ENCODE data around the gene SPRING1.

The SPRING1 gene

GRCh38 chr12:116739381-116739887 is 1.6 kb upstream of the SPRING1 start:
- no peak overlapping the region for H2AFZ ChIP-seq (ENCODE audit: low read depth, low read length)
- no peak for ATAC-seq (ENCODE audit: insufficient read depth, low read depth)
- H3K9me3 ChIP-seq (ENCODE audit: insufficient read depth, low read length, severe bottlenecking), result no peaks in the 10 kb centered on the region
- H3K27me3 ChIP-seq (ENCODE audit: insufficient read depth, low read length, poor library complexity), result no peaks in the 10 kb centered on the region
- TF ChIP-seq EZH2 (IDR thresholded peaks at IDR 0.05; ENCODE audit: borderline replicate concordance, low read depth, low read length, severe bottlenecking) (no peak), CTCF (IDR thresholded peaks at IDR 0.05; ENCODE audit: borderline replicate concordance, extremely low read depth, low read length, poor library complexity, severe bottlenecking) (no peak)
- H3K9ac ChIP-seq (ENCODE audit: low read depth, low read length), result no peak overlapping the region; the same call in 1 of the 2 replicates
- peaks cover 1% of the 10 kb centered on the region; the same call in 1 of the 2 replicates for H4K20me1 ChIP-seq (ENCODE audit: insufficient read depth, low read length)
- H3K27ac ChIP-seq (ENCODE audit: low read length), result no peak overlapping the region
- H3K4me3 ChIP-seq (ENCODE audit: low read depth in 1 of 2, low read length in 2 of 2), result peak overlapping the region in 1 of 2 experiments; percentile 88; a peak in 1 of 4 replicates
- DNase-seq, result no peak
- H3K36me3 ChIP-seq (ENCODE audit: insufficient read depth, low read length), result peaks cover 24% of the 10 kb centered on the region
- peaks cover 30% of the 10 kb centered on the region for H3K4me1 ChIP-seq (ENCODE audit: insufficient read depth, low read length)
- peak overlapping the region; percentile 93 for H3K4me2 ChIP-seq (ENCODE audit: insufficient read depth, low read length)
- peaks cover 31% of the 10 kb centered on the region for H3K79me2 ChIP-seq (ENCODE audit: insufficient read depth, low read length)

GRCh38 chr12:116736962-116737773 is 701 bp downstream of the SPRING1 start:
- Histone ChIP-seq H3K27me3 (ENCODE audit: insufficient read depth, low read length, poor library complexity) (no peaks in the 10 kb centered on the region), H3K4me1 (ENCODE audit: insufficient read depth, low read length) (peaks cover 30% of the 10 kb centered on the region), H3K27ac (ENCODE audit: low read length) (peak overlapping the region; percentile 63), H3K79me2 (ENCODE audit: insufficient read depth, low read length) (peaks cover 39% of the 10 kb centered on the region), H3K4me2 (ENCODE audit: insufficient read depth, low read length) (peak overlapping the region; percentile 91), H4K20me1 (ENCODE audit: insufficient read depth, low read length) (peaks cover 8% of the 10 kb centered on the region; the same call in 1 of the 2 replicates), H2AFZ (ENCODE audit: low read depth, low read length) (peak overlapping the region; percentile 78), H3K9ac (ENCODE audit: low read depth, low read length) (peak overlapping the region; percentile 69), H3K4me3 (ENCODE audit: low read depth in 1 of 2, low read length in 2 of 2) (peak overlapping the region; percentile 60 to 88), H3K36me3 (ENCODE audit: insufficient read depth, low read length) (peaks cover 34% of the 10 kb centered on the region), H3K9me3 (ENCODE audit: insufficient read depth, low read length, severe bottlenecking) (no peaks in the 10 kb centered on the region)
- DNase-seq, result peak; percentile 21
- TF ChIP-seq EZH2 (IDR thresholded peaks at IDR 0.05; ENCODE audit: borderline replicate concordance, low read depth, low read length, severe bottlenecking) (no peak), CTCF (IDR thresholded peaks at IDR 0.05; ENCODE audit: borderline replicate concordance, extremely low read depth, low read length, poor library complexity, severe bottlenecking) (no peak)
- no peak for ATAC-seq (ENCODE audit: insufficient read depth, low read depth)

- H3K4me3 ChIP-seq (ENCODE audit: low read depth in 1 of 2, low read length in 2 of 2), result peak overlapping the region in 1 of 2 experiments; percentile 88; a peak in 2 of 4 replicates
- H3K27me3 ChIP-seq (ENCODE audit: insufficient read depth, low read length, poor library complexity), result no peaks in the 10 kb centered on the region
- peak overlapping the region; percentile 91 for H3K4me2 ChIP-seq (ENCODE audit: insufficient read depth, low read length)
- peaks cover 30% of the 10 kb centered on the region for H3K36me3 ChIP-seq (ENCODE audit: insufficient read depth, low read length)
- peaks cover 42% of the 10 kb centered on the region for H3K79me2 ChIP-seq (ENCODE audit: insufficient read depth, low read length)
- no peak overlapping the region for H3K27ac ChIP-seq (ENCODE audit: low read length)
- no peak for ATAC-seq (ENCODE audit: insufficient read depth, low read depth)
- TF ChIP-seq CTCF (IDR thresholded peaks at IDR 0.05; ENCODE audit: borderline replicate concordance, extremely low read depth, low read length, poor library complexity, severe bottlenecking) (no peak), EZH2 (IDR thresholded peaks at IDR 0.05; ENCODE audit: borderline replicate concordance, low read depth, low read length, severe bottlenecking) (no peak)
- peak overlapping the region; percentile 69 for H3K9ac ChIP-seq (ENCODE audit: low read depth, low read length)
- DNase-seq, result no peak
- H3K9me3 ChIP-seq (ENCODE audit: insufficient read depth, low read length, severe bottlenecking), result no peaks in the 10 kb centered on the region
- no peak overlapping the region for H2AFZ ChIP-seq (ENCODE audit: low read depth, low read length)
- peaks cover 30% of the 10 kb centered on the region for H3K4me1 ChIP-seq (ENCODE audit: insufficient read depth, low read length)
- H4K20me1 ChIP-seq (ENCODE audit: insufficient read depth, low read length), result peaks cover 13% of the 10 kb centered on the region; the same call in 1 of the 2 replicates
Observed at GRCh38 chr12:116735951-116736599, 1.8 kb downstream of the SPRING1 start.
